Kidney (tissue), 14 donors: Measurements from ENCODE around the gene AXIN1. TPM values are rescaled to one million over a fixed set of nuclear protein-coding genes. Genes with fewer than 3 reads are reported as not detected.

ENCODE experiments used
- DNase-seq, 5 donors: peaks; one replicate each; pipeline ENCODE4 v3.0.0-alpha.2; 2013 to 2020
- FAIRE-seq: peaks from 2 replicates; lab custom pipeline; 2012; peaks lifted over from hg19 to GRCh38; lab: Jason Lieb, UNC
- H3K27ac ChIP-seq, 2 donors: one replicate each; pipeline ENCODE4 v1.7.0; 2013; ENCODE audit warnings: low read depth in 2 of 2, low read length in 2 of 2, inconsistent platforms in 1 of 2
- H3K27me3 ChIP-seq: one replicate; pipeline ENCODE4 v1.7.1; 2013; ENCODE audit warnings: low read length, inconsistent platforms; ENCODE audit not compliant: control insufficient read depth, insufficient read depth
- H3K36me3 ChIP-seq, 3 donors: one replicate each; pipeline versions ENCODE4 v1.7.0 to v1.7.1; 2013; ENCODE audit warnings: low read length in 3 of 3, control low read depth in 1 of 3, inconsistent platforms in 1 of 3; ENCODE audit not compliant: insufficient read depth in 3 of 3, control insufficient read depth in 2 of 3
- H3K4me1 ChIP-seq, 3 donors: one replicate each; pipeline versions ENCODE4 v1.7.0 to v1.7.1; 2013; ENCODE audit warnings: low read length in 3 of 3, inconsistent platforms in 1 of 3, low read depth in 1 of 3; ENCODE audit not compliant: control insufficient read depth in 2 of 3, insufficient read depth in 2 of 3
- H3K4me3 ChIP-seq, 3 donors: one replicate each; pipeline versions ENCODE4 v1.7.0 to v1.8.1; 2013; ENCODE audit warnings: low read length in 3 of 3, control low read depth in 1 of 3, inconsistent platforms in 1 of 3
- H3K9ac ChIP-seq, 3 donors: one replicate each; pipeline versions ENCODE4 v1.7.0 to v1.7.1; 2013; ENCODE audit warnings: low read length in 3 of 3, control low read depth in 1 of 3, inconsistent platforms in 1 of 3
- H3K9me3 ChIP-seq, 3 donors: one replicate each; pipeline versions ENCODE4 v1.7.0 to v1.7.1; 2013; ENCODE audit warnings: low read length in 3 of 3, control low read depth in 1 of 3, inconsistent platforms in 1 of 3; ENCODE audit not compliant: control insufficient read depth in 2 of 3, insufficient read depth in 1 of 3
- intact Hi-C: fragments of 100-400 bp; cut with DNase I; formaldehyde crosslinking; loops from one replicate; pipeline ENCODE4 v1.11.1; 2022
- polyA plus RNA-seq: library from polyadenylated mRNA; stranded (reverse); fragments of 350-450 nt; fragmentation: Illumina TruSeq; extraction: RNeasy Lipid Tissue Mini Kit (QIAGEN cat#74804); gene quantifications from one replicate; pipeline ENCODE4 v1.2.3, GENCODE V29; 2014; ENCODE audit warnings: low read depth, low replicate concordance; ENCODE audit not compliant: insufficient read depth
- total RNA-seq: library from RNA; stranded (reverse); fragmentation: NEBNext Ultra II Directional; extraction: Animal tissue kit (Norgen Biotek cat#: 25700); gene quantifications from one replicate; pipeline ENCODE4 v1.2.1, GENCODE V29; 2021
- TF ChIP-seq, protein P1 (sequence below): IDR thresholded peaks from 3 replicates; pipeline ENCODE4 v1.5.1; 2012; ENCODE audit warnings: mild to moderate bottlenecking, moderate library complexity, borderline replicate concordance; ENCODE audit not compliant: insufficient read depth; ENCODE audit errors: extremely low read depth
- donor health status: control.
- donor health status: control.
- donor health status: control.
- donor health status: control.
- donor health status: control.
- donor health status: DM: yes; HTN: yes; CAD: no.
- donor health status: Normal renal cell carcinoma (clear cell type).

AXIN1 gene
- total and polyA plus RNA-seq, 2 donors from 2014 or later: 9.7 to 24.6 TPM

GRCh38 chr16:301235-301634 is 51.3 kb downstream of the AXIN1 start:
- Histone ChIP-seq H3K27me3 (no peaks in the 10 kb centered on the region), H3K27ac (no peak overlapping the region), H3K9me3 (no peaks in the 10 kb centered on the region), H3K4me3 (no peak overlapping the region), H3K4me1 (no peaks in the 10 kb centered on the region), H3K9ac (no peak overlapping the region), H3K36me3 (peaks cover 0 to 4% (median 2%) of the 10 kb centered on the region in 3 donors)
- TF ChIP-seq, protein P1, sequence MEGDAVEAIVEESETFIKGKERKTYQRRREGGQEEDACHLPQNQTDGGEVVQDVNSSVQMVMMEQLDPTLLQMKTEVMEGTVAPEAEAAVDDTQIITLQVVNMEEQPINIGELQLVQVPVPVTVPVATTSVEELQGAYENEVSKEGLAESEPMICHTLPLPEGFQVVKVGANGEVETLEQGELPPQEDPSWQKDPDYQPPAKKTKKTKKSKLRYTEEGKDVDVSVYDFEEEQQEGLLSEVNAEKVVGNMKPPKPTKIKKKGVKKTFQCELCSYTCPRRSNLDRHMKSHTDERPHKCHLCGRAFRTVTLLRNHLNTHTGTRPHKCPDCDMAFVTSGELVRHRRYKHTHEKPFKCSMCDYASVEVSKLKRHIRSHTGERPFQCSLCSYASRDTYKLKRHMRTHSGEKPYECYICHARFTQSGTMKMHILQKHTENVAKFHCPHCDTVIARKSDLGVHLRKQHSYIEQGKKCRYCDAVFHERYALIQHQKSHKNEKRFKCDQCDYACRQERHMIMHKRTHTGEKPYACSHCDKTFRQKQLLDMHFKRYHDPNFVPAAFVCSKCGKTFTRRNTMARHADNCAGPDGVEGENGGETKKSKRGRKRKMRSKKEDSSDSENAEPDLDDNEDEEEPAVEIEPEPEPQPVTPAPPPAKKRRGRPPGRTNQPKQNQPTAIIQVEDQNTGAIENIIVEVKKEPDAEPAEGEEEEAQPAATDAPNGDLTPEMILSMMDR: no peak
- DNase-seq (no peak), FAIRE-seq (no peak)
- intact Hi-C loops: no loop called here

GRCh38 chr16:297832-298231 is 54.7 kb downstream of the AXIN1 start:
- H3K4me3 ChIP-seq: no peak overlapping the region
- intact Hi-C loops: no loop called here
- no peak overlapping the region for H3K27ac ChIP-seq
- no peaks in the 10 kb centered on the region for H3K27me3 ChIP-seq
- H3K4me1 ChIP-seq: no peaks in the 10 kb centered on the region
- H3K9me3 ChIP-seq: no peaks in the 10 kb centered on the region
- no peak for DNase-seq
- no peak overlapping the region for H3K9ac ChIP-seq
- H3K36me3 ChIP-seq: peaks cover 0 to 2% (median 0%) of the 10 kb centered on the region in 3 donors
- TF ChIP-seq, protein P1: no peak
- FAIRE-seq: no peak

DNA sequence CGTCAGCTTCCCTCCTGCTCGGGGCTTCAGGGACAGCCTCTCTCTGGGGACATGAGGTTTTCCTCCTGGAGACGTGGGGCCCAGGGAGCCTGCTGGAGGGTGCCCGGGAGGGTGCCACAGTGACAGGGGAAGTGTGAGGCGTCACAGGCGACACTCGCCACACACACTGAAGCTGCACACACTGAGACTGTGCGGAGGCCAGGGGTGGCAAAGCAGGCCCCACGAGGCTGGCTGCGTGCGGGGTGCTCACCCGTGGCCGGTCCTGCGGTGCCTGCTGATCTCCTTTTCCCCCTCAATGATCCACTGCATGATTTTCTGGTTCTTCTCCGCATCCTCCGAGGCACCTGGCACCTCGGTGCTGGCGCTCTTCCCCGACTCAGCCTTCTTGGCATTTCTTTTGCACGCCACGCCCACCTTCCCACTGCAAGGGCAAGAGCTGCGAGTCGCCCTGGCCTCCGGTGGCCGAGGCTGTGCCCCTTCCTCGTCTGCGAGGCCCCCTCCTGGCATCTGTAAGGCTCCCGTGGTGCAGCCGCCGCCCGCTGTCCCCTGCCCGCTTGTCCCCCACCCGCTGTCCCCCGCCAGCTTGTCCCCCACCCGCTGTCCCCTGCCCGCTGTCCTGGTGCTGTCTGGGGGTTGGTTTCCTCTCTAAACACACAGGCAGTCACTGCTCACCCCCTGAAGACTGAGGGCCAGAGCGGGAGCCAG is 55.6 kb downstream of the AXIN1 start:
- Histone ChIP-seq H3K36me3 (peaks cover 0 to 4% (median 0%) of the 10 kb centered on the region in 3 donors), H3K9ac (no peak overlapping the region), H3K27me3 (no peaks in the 10 kb centered on the region), H3K4me1 (no peaks in the 10 kb centered on the region), H3K4me3 (no peak overlapping the region), H3K9me3 (no peaks in the 10 kb centered on the region), H3K27ac (no peak overlapping the region)
- FAIRE-seq (no peak), DNase-seq (no peak)
- TF ChIP-seq, protein P1: no peak
- intact Hi-C loops: no loop called here
